ENCODE measurements around the gene POU5F1.
"Not testable (repeated sequence)": the region's sequence is repeated elsewhere in the genome, so short reads cannot be mapped to it uniquely, and the experiment has no call there.

POU5F1 gene

GRCh38 chr6:31187780-31188194, 17.3 kb upstream of the POU5F1 start:
- Histone ChIP-seq H3K79me1 (ENCODE audit: low read length) (no peaks in the 10 kb centered on the region), H3K27ac (ENCODE audit: low read depth, low read length) (no peak overlapping the region), H3K79me2 (ENCODE audit: control insufficient read depth, insufficient read depth, low read length) (no peaks in the 10 kb centered on the region), H3K4me3 (ENCODE audit: low read length) (no peak overlapping the region), H3K36me3 (ENCODE audit: control insufficient read depth, insufficient read depth, low read length) (no peaks in the 10 kb centered on the region), H4K8ac (ENCODE audit: low read depth, low read length) (no peak overlapping the region), H3K4ac (ENCODE audit: low read depth, low read length) (no peak overlapping the region), H3K9ac (ENCODE audit: low read length) (no peak overlapping the region), H3K56ac (ENCODE audit: low read length) (no peak overlapping the region), H2BK15ac (replicated peaks; ENCODE audit: low read depth) (no peak overlapping the region), H2AK5ac (ENCODE audit: low read length) (no peak overlapping the region), H3K4me1 (ENCODE audit: control insufficient read depth, low read depth, low read length) (no peaks in the 10 kb centered on the region), H2BK5ac (ENCODE audit: low read length) (no peak overlapping the region), H3K23ac (ENCODE audit: low read length) (no peak overlapping the region), H3K27me3 (ENCODE audit: insufficient read depth, low read length, poor library complexity) (no peaks in the 10 kb centered on the region), H3K4me2 (ENCODE audit: low read length) (no peak overlapping the region), H2BK120ac (ENCODE audit: low read depth, low read length) (no peak overlapping the region), H4K5ac (ENCODE audit: low read length) (no peak overlapping the region), H3K18ac (ENCODE audit: low read length) (no peak overlapping the region)
- no CpG with 5 or more reads among the region's 5 CpGs for WGBS (ENCODE audit: extremely low coverage, insufficient coverage, low lambda C conversion rate)
- DNase-seq: no peak

GRCh38 chr6:31186052-31186734, 15.7 kb upstream of the POU5F1 start:
- H3K79me1 ChIP-seq (ENCODE audit: low read length): no peaks in the 10 kb centered on the region
- no peak overlapping the region for H3K4me2 ChIP-seq (ENCODE audit: low read length)
- H2BK5ac ChIP-seq (ENCODE audit: low read length): no peak overlapping the region
- H3K18ac ChIP-seq (ENCODE audit: low read length): no peak overlapping the region
- no peak overlapping the region for H2BK15ac ChIP-seq (replicated peaks; ENCODE audit: low read depth)
- H2AK5ac ChIP-seq (ENCODE audit: low read length): no peak overlapping the region
- H3K9ac ChIP-seq (ENCODE audit: low read length): no peak overlapping the region
- H3K27me3 ChIP-seq (ENCODE audit: insufficient read depth, low read length, poor library complexity): no peaks in the 10 kb centered on the region
- no peak overlapping the region for H3K4me3 ChIP-seq (ENCODE audit: low read length)
- H3K4ac ChIP-seq (ENCODE audit: low read depth, low read length): no peak overlapping the region
- WGBS (ENCODE audit: extremely low coverage, insufficient coverage, low lambda C conversion rate): no CpG with 5 or more reads among the region's 24 CpGs
- H2BK120ac ChIP-seq (ENCODE audit: low read depth, low read length): no peak overlapping the region
- H3K36me3 ChIP-seq (ENCODE audit: control insufficient read depth, insufficient read depth, low read length): no peaks in the 10 kb centered on the region
- no peak overlapping the region for H3K27ac ChIP-seq (ENCODE audit: low read depth, low read length)
- no peak overlapping the region for H4K5ac ChIP-seq (ENCODE audit: low read length)
- H3K79me2 ChIP-seq (ENCODE audit: control insufficient read depth, insufficient read depth, low read length): no peaks in the 10 kb centered on the region
- H3K56ac ChIP-seq (ENCODE audit: low read length): no peak overlapping the region
- H3K4me1 ChIP-seq (ENCODE audit: control insufficient read depth, low read depth, low read length): no peaks in the 10 kb centered on the region
- no peak overlapping the region for H4K8ac ChIP-seq (ENCODE audit: low read depth, low read length)
- no peak for DNase-seq
- H3K23ac ChIP-seq (ENCODE audit: low read length): no peak overlapping the region

- not testable (repeated sequence) for H3K4ac ChIP-seq (ENCODE audit: low read depth, low read length); H3K79me2 ChIP-seq (ENCODE audit: control insufficient read depth, insufficient read depth, low read length); H3K27ac ChIP-seq (ENCODE audit: low read depth, low read length); H4K8ac ChIP-seq (ENCODE audit: low read depth, low read length); H3K36me3 ChIP-seq (ENCODE audit: control insufficient read depth, insufficient read depth, low read length); H2AK5ac ChIP-seq (ENCODE audit: low read length); H3K79me1 ChIP-seq (ENCODE audit: low read length); H4K5ac ChIP-seq (ENCODE audit: low read length); H3K56ac ChIP-seq (ENCODE audit: low read length); H3K4me1 ChIP-seq (ENCODE audit: control insufficient read depth, low read depth, low read length); H3K18ac ChIP-seq (ENCODE audit: low read length); H3K9ac ChIP-seq (ENCODE audit: low read length); H2BK5ac ChIP-seq (ENCODE audit: low read length); H2BK15ac ChIP-seq (replicated peaks; ENCODE audit: low read depth); H2BK120ac ChIP-seq (ENCODE audit: low read depth, low read length); H3K4me3 ChIP-seq (ENCODE audit: low read length); H3K27me3 ChIP-seq (ENCODE audit: insufficient read depth, low read length, poor library complexity); H3K4me2 ChIP-seq (ENCODE audit: low read length); H3K23ac ChIP-seq (ENCODE audit: low read length); DNase-seq
- no CpG with 5 or more reads among the region's 4 CpGs for WGBS (ENCODE audit: extremely low coverage, insufficient coverage, low lambda C conversion rate)
Measured at GRCh38 chr6:31185695-31186051, 15.2 kb upstream of the POU5F1 start.

- not testable (repeated sequence) for H3K27ac ChIP-seq (ENCODE audit: low read depth, low read length); H2BK5ac ChIP-seq (ENCODE audit: low read length); H2AK5ac ChIP-seq (ENCODE audit: low read length); H4K5ac ChIP-seq (ENCODE audit: low read length); H3K79me1 ChIP-seq (ENCODE audit: low read length); H3K18ac ChIP-seq (ENCODE audit: low read length); H3K36me3 ChIP-seq (ENCODE audit: control insufficient read depth, insufficient read depth, low read length); H3K56ac ChIP-seq (ENCODE audit: low read length); H3K4me3 ChIP-seq (ENCODE audit: low read length); H3K4me2 ChIP-seq (ENCODE audit: low read length); H3K4me1 ChIP-seq (ENCODE audit: control insufficient read depth, low read depth, low read length); H2BK15ac ChIP-seq (replicated peaks; ENCODE audit: low read depth); H2BK120ac ChIP-seq (ENCODE audit: low read depth, low read length); H3K23ac ChIP-seq (ENCODE audit: low read length); H3K79me2 ChIP-seq (ENCODE audit: control insufficient read depth, insufficient read depth, low read length); H3K4ac ChIP-seq (ENCODE audit: low read depth, low read length); H4K8ac ChIP-seq (ENCODE audit: low read depth, low read length); H3K9ac ChIP-seq (ENCODE audit: low read length); DNase-seq; H3K27me3 ChIP-seq (ENCODE audit: insufficient read depth, low read length, poor library complexity)
- no CpG with 5 or more reads among the region's 6 CpGs for WGBS (ENCODE audit: extremely low coverage, insufficient coverage, low lambda C conversion rate)
Measured at GRCh38 chr6:31183859-31184258, 13.4 kb upstream of the POU5F1 start.

- not testable (repeated sequence) for H2BK15ac ChIP-seq (replicated peaks; ENCODE audit: low read depth); H3K56ac ChIP-seq (ENCODE audit: low read length); H3K27ac ChIP-seq (ENCODE audit: low read depth, low read length); H3K27me3 ChIP-seq (ENCODE audit: insufficient read depth, low read length, poor library complexity); H3K79me2 ChIP-seq (ENCODE audit: control insufficient read depth, insufficient read depth, low read length); H3K9ac ChIP-seq (ENCODE audit: low read length); DNase-seq; H3K18ac ChIP-seq (ENCODE audit: low read length); H2AK5ac ChIP-seq (ENCODE audit: low read length); H3K23ac ChIP-seq (ENCODE audit: low read length); H3K36me3 ChIP-seq (ENCODE audit: control insufficient read depth, insufficient read depth, low read length); H2BK5ac ChIP-seq (ENCODE audit: low read length); H3K79me1 ChIP-seq (ENCODE audit: low read length); H3K4me3 ChIP-seq (ENCODE audit: low read length); H4K8ac ChIP-seq (ENCODE audit: low read depth, low read length); H3K4me1 ChIP-seq (ENCODE audit: control insufficient read depth, low read depth, low read length); H3K4me2 ChIP-seq (ENCODE audit: low read length); H3K4ac ChIP-seq (ENCODE audit: low read depth, low read length); H4K5ac ChIP-seq (ENCODE audit: low read length); H2BK120ac ChIP-seq (ENCODE audit: low read depth, low read length)
- no CpG with 5 or more reads among the region's 2 CpGs for WGBS (ENCODE audit: extremely low coverage, insufficient coverage, low lambda C conversion rate)
Measured at GRCh38 chr6:31183287-31183686, 12.8 kb upstream of the POU5F1 start.

GRCh38 chr6:31180500-31180899, 10.0 kb upstream of the POU5F1 start:
- Histone ChIP-seq H3K27me3 (ENCODE audit: insufficient read depth, low read length, poor library complexity) (no peaks in the 10 kb centered on the region), H3K4ac (ENCODE audit: low read depth, low read length) (no peak overlapping the region), H3K56ac (ENCODE audit: low read length) (no peak overlapping the region), H3K23ac (ENCODE audit: low read length) (no peak overlapping the region), H3K79me2 (ENCODE audit: control insufficient read depth, insufficient read depth, low read length) (no peaks in the 10 kb centered on the region), H3K79me1 (ENCODE audit: low read length) (no peaks in the 10 kb centered on the region), H3K18ac (ENCODE audit: low read length) (no peak overlapping the region), H4K5ac (ENCODE audit: low read length) (no peak overlapping the region), H3K36me3 (ENCODE audit: control insufficient read depth, insufficient read depth, low read length) (no peaks in the 10 kb centered on the region), H2BK15ac (replicated peaks; ENCODE audit: low read depth) (no peak overlapping the region), H2BK5ac (ENCODE audit: low read length) (no peak overlapping the region), H3K27ac (ENCODE audit: low read depth, low read length) (no peak overlapping the region), H3K4me2 (ENCODE audit: low read length) (no peak overlapping the region), H3K9ac (ENCODE audit: low read length) (no peak overlapping the region), H3K4me1 (ENCODE audit: control insufficient read depth, low read depth, low read length) (no peaks in the 10 kb centered on the region), H2AK5ac (ENCODE audit: low read length) (no peak overlapping the region), H4K8ac (ENCODE audit: low read depth, low read length) (no peak overlapping the region), H2BK120ac (ENCODE audit: low read depth, low read length) (no peak overlapping the region), H3K4me3 (ENCODE audit: low read length) (no peak overlapping the region)
- peak; percentile 64 for DNase-seq
- no CpG with 5 or more reads among the region's 26 CpGs for WGBS (ENCODE audit: extremely low coverage, insufficient coverage, low lambda C conversion rate)

Measured in mesendoderm (in vitro differentiated cells).